HL-60 (cell line): Measurements from ENCODE around the gene ARR3.

ENCODE experiments used
- DNase-seq, 2 experiments: peaks; one replicate each; pipeline ENCODE4 v3.0.0-alpha.2; 2010 to 2020; ENCODE audit warnings: low read depth in 1 of 2, low spot score in 1 of 2
- H3K27ac ChIP-seq: fragments of 250-450 bp; sonication (Bioruptor Pico); replicated peaks from 2 replicates; pipeline ENCODE4 v1.5.1; 2020; ENCODE audit warnings: mild to moderate bottlenecking, moderate library complexity
- H3K27me3 ChIP-seq: fragments of 250-450 bp; sonication (Bioruptor Pico); 2 replicates; pipeline ENCODE4 v1.5.1; 2021; ENCODE audit warnings: mild to moderate bottlenecking, moderate library complexity; ENCODE audit not compliant: insufficient read depth, poor library complexity, severe bottlenecking
- H3K4me3 ChIP-seq: replicated peaks from 2 replicates; pipeline ENCODE4 v1.5.1; 2011; ENCODE audit warnings: mild to moderate bottlenecking, control low read depth, low read length; ENCODE audit not compliant: insufficient read depth
- CTCF ChIP-seq: IDR thresholded peaks from one replicate; pipeline ENCODE4 v1.5.1; 2011; ENCODE audit warnings: low read length, control low read depth, inconsistent platforms; ENCODE audit not compliant: insufficient read depth
- GABPA ChIP-seq: IDR thresholded peaks from 2 replicates; pipeline ENCODE4 v1.6.1; 2012; ENCODE audit warnings: low read depth
- POLR2AphosphoS5 ChIP-seq: IDR thresholded peaks from 2 replicates; pipeline ENCODE4 v1.6.1; 2012; ENCODE audit warnings: low read depth
- REST ChIP-seq: IDR thresholded peaks from 2 replicates; pipeline ENCODE4 v1.6.1; 2012; ENCODE audit warnings: low read depth; ENCODE audit not compliant: insufficient replicate concordance
- SPI1 ChIP-seq: IDR thresholded peaks from 2 replicates; pipeline ENCODE4 v1.6.1; 2012; ENCODE audit warnings: low read depth, mild to moderate bottlenecking, borderline replicate concordance

Gene ARR3

GRCh38 chrX:70252491-70252890 is 15.6 kb upstream of the ARR3 start:
- TF ChIP-seq GABPA (no peak), REST (no peak), CTCF (no peak), SPI1 (no peak), POLR2AphosphoS5 (no peak)
- Histone ChIP-seq H3K4me3 (no peak overlapping the region), H3K27me3 (no peaks in the 10 kb centered on the region), H3K27ac (no peak overlapping the region)
- DNase-seq, result no peak

GRCh38 chrX:70253377-70254062 is 14.6 kb upstream of the ARR3 start:
- H3K27ac ChIP-seq, result no peak overlapping the region
- H3K4me3 ChIP-seq, result no peak overlapping the region
- no peaks in the 10 kb centered on the region for H3K27me3 ChIP-seq
- TF ChIP-seq REST, result no peak
- TF ChIP-seq GABPA, result no peak
- TF ChIP-seq SPI1, result no peak
- TF ChIP-seq POLR2AphosphoS5, result no peak
- TF ChIP-seq CTCF, result no peak
- DNase-seq, result no peak

- H3K27ac ChIP-seq, result no peak overlapping the region
- TF ChIP-seq POLR2AphosphoS5, result no peak
- no peak for TF ChIP-seq GABPA
- no peak for TF ChIP-seq SPI1
- TF ChIP-seq REST, result no peak
- TF ChIP-seq CTCF, result no peak
- no peaks in the 10 kb centered on the region for H3K27me3 ChIP-seq
- no peak for DNase-seq
- H3K4me3 ChIP-seq, result no peak overlapping the region
Measured at GRCh38 chrX:70254063-70254400, 14.1 kb upstream of the ARR3 start.
